Measurements from ENCODE around the gene TULP1. TPM values are rescaled to one million over a fixed set of nuclear protein-coding genes. Genes with fewer than 3 reads are reported as not detected.

Gene TULP1
- total and polyA plus RNA-seq, 5 experiments from 2014 or later, result not detected

- no peaks in the 10 kb centered on the region for H3K9me3 Mint-ChIP-seq
- no peak overlapping the region for H3K27ac Mint-ChIP-seq
- POLR2A ChIA-PET, result interaction anchor here (1.5 to 4.8 kb wide), 3 partner anchors 13 to 177 kb away, joined by 4 to 47 read pairs (median 12); partner anchors contain the start of genes DEF6 and FANCE
- peaks cover 16 to 27% (median 22%) of the 10 kb centered on the region in 4 donors for H3K4me1 Mint-ChIP-seq
- ATAC-seq (no peak), DNase-seq (no peak)
- H3K27me3 Mint-ChIP-seq, result no peaks in the 10 kb centered on the region
- no peak overlapping the region for H3K4me3 Mint-ChIP-seq
- peaks cover 0 to 58% (median 23%) of the 10 kb centered on the region in 3 donors for H3K36me3 Mint-ChIP-seq
Measured at GRCh38 chr6:35465646-35466045, 47.0 kb downstream of the TULP1 start.

GRCh38 chr6:35463292-35463691, 49.4 kb downstream of the TULP1 start:
- no peaks in the 10 kb centered on the region for H3K9me3 Mint-ChIP-seq
- DNase-seq, result no peak
- no peak overlapping the region for H3K27ac Mint-ChIP-seq
- no peak overlapping the region for H3K4me3 Mint-ChIP-seq
- no peaks in the 10 kb centered on the region for H3K27me3 Mint-ChIP-seq
- POLR2A ChIA-PET, result interaction anchor here (0.6 kb wide), 1 partner anchor 120 kb away, joined by 4 read pairs; no protein-coding TSS in a partner anchor
- peaks cover 0 to 56% (median 13%) of the 10 kb centered on the region in 3 donors for H3K36me3 Mint-ChIP-seq
- peaks cover 5 to 13% (median 7%) of the 10 kb centered on the region in 4 donors for H3K4me1 Mint-ChIP-seq
- no peak for ATAC-seq

GRCh38 chr6:35461270-35461669, 51.4 kb downstream of the TULP1 start:
- Mint-ChIP-seq H3K9me3 (no peaks in the 10 kb centered on the region), H3K36me3 (peaks cover 0 to 65% (median 14%) of the 10 kb centered on the region in 3 donors), H3K27ac (no peak overlapping the region), H3K4me1 (peaks cover 0 to 7% (median 1%) of the 10 kb centered on the region in 4 donors), H3K4me3 (peak overlapping the region in 1 of 10 donors; percentile 19), H3K27me3 (no peaks in the 10 kb centered on the region)
- POLR2A ChIA-PET, result interaction anchor here (0.7 to 0.8 kb wide), 2 partner anchors 10 to 12 kb away, joined by 3 to 4 read pairs; no protein-coding TSS in a partner anchor
- DNase-seq (no peak), ATAC-seq (no peak)

GRCh38 chr6:35457907-35458306, 54.8 kb downstream of the TULP1 start:
- no peak for DNase-seq
- H3K9me3 Mint-ChIP-seq, result no peaks in the 10 kb centered on the region
- ATAC-seq, result no peak
- peaks cover 0 to 57% (median 15%) of the 10 kb centered on the region in 3 donors for H3K36me3 Mint-ChIP-seq
- H3K4me1 Mint-ChIP-seq, result peaks cover 9 to 28% (median 21%) of the 10 kb centered on the region in 4 donors
- no peaks in the 10 kb centered on the region for H3K27me3 Mint-ChIP-seq
- no peak overlapping the region for H3K27ac Mint-ChIP-seq
- no peak overlapping the region for H3K4me3 Mint-ChIP-seq
- POLR2A ChIA-PET, result interaction anchor here (1.3 kb wide), 1 partner anchor 10 kb away, joined by 3 read pairs; the partner anchor contains the start of gene RPL10A

GRCh38 chr6:35454391-35455110, 58.1 kb downstream of the TULP1 start:
- Mint-ChIP-seq H3K36me3 (peaks cover 0 to 32% (median 9%) of the 10 kb centered on the region in 3 donors), H3K4me3 (peak overlapping the region in 9 of 10 donors; percentile 9 to 74 (median 43)), H3K9me3 (no peaks in the 10 kb centered on the region), H3K27me3 (no peaks in the 10 kb centered on the region), H3K27ac (peak overlapping the region in 2 of 10 donors; percentile 29 to 33), H3K4me1 (peaks cover 14 to 49% (median 40%) of the 10 kb centered on the region in 4 donors)
- no peak for ATAC-seq
- POLR2A ChIA-PET, result interaction anchor here (0.9 to 6.0 kb wide), 4 partner anchors 12 to 157 kb away, joined by 3 to 48 read pairs (median 4); partner anchors contain the start of genes DEF6 and RPL10A
- DNase-seq, result no peak

GRCh38 chr6:35453236-35453635, 59.5 kb downstream of the TULP1 start:
- Mint-ChIP-seq H3K4me3 (peak overlapping the region; percentile 65 to 85 (median 84)), H3K36me3 (peaks cover 0 to 21% (median 9%) of the 10 kb centered on the region in 3 donors), H3K4me1 (peaks cover 14 to 54% (median 42%) of the 10 kb centered on the region in 4 donors), H3K27ac (peak overlapping the region in 5 of 10 donors; percentile 26 to 83 (median 74)), H3K27me3 (no peaks in the 10 kb centered on the region), H3K9me3 (no peaks in the 10 kb centered on the region)
- DNase-seq, result no peak
- no peak for ATAC-seq
- POLR2A ChIA-PET, result interaction anchor here (0.7 to 6.7 kb wide), 8 partner anchors 13 to 167 kb away, joined by 3 to 51 read pairs (median 3); partner anchors contain the start of genes DEF6 and RPL10A

- ATAC-seq (peak; percentile 74 to 77), DNase-seq (peak; percentile 59 to 91 (median 77))
- Mint-ChIP-seq H3K4me1 (peaks cover 14 to 54% (median 40%) of the 10 kb centered on the region in 4 donors), H3K27ac (peak within 1 kb of the TSS; percentile 51 to 93 (median 82)), H3K4me3 (peak within 1 kb of the TSS; percentile 82 to 92 (median 86)), H3K9me3 (no peaks in the 10 kb centered on the region), H3K36me3 (peaks cover 0 to 17% (median 9%) of the 10 kb centered on the region in 3 donors), H3K27me3 (no peaks in the 10 kb centered on the region)
- POLR2A ChIA-PET, result interaction anchor here (0.7 to 6.7 kb wide), 14 partner anchors 9 to 167 kb away, joined by 3 to 67 read pairs (median 4); partner anchors contain the start of genes DEF6, PPARD and RPL10A
Measured at GRCh38 chr6:35452183-35453090, 60.3 kb downstream of the TULP1 start, which contains the start of gene FANCE. FANCE (plus strand) TSS chr6:35452338; CDS start chr6:35452546, 208 bp downstream.

- peak overlapping the region; percentile 81 to 92 (median 86) for H3K4me3 Mint-ChIP-seq
- H3K27ac Mint-ChIP-seq, result peak overlapping the region; percentile 51 to 93 (median 82)
- no peaks in the 10 kb centered on the region for H3K9me3 Mint-ChIP-seq
- no peaks in the 10 kb centered on the region for H3K27me3 Mint-ChIP-seq
- peaks cover 14 to 54% (median 40%) of the 10 kb centered on the region in 4 donors for H3K4me1 Mint-ChIP-seq
- POLR2A ChIA-PET, result interaction anchor here (0.6 to 6.7 kb wide), 14 partner anchors 8 to 154 kb away, joined by 3 to 67 read pairs (median 6); partner anchors contain the start of genes DEF6, PPARD and RPL10A
- H3K36me3 Mint-ChIP-seq, result peaks cover 0 to 12% (median 9%) of the 10 kb centered on the region in 3 donors
- no peak for DNase-seq
- no peak for ATAC-seq
Measured at GRCh38 chr6:35451354-35452182, 61.1 kb downstream of the TULP1 start.

GRCh38 chr6:35449287-35449881, 63.3 kb downstream of the TULP1 start:
- peak in 8 of 10 donors; percentile 18 to 79 (median 34) for DNase-seq
- Mint-ChIP-seq H3K4me3 (peak overlapping the region in 1 of 10 donors; percentile 56), H3K4me1 (peaks cover 12 to 50% (median 37%) of the 10 kb centered on the region in 4 donors), H3K36me3 (no peaks in the 10 kb centered on the region), H3K27me3 (no peaks in the 10 kb centered on the region), H3K9me3 (no peaks in the 10 kb centered on the region), H3K27ac (peak overlapping the region in 6 of 10 donors; percentile 16 to 73 (median 61))
- ATAC-seq, result peak; percentile 64 to 76
- POLR2A ChIA-PET, result interaction anchor here (0.6 to 6.7 kb wide), 14 partner anchors 12 to 507 kb away, joined by 3 to 67 read pairs (median 4); partner anchors contain the start of genes DEF6, PPARD and RPL10A

GRCh38 chr6:35448191-35448590, 64.5 kb downstream of the TULP1 start:
- Mint-ChIP-seq H3K27me3 (no peaks in the 10 kb centered on the region), H3K4me3 (no peak overlapping the region), H3K27ac (peak overlapping the region in 2 of 10 donors; percentile 27 to 34), H3K9me3 (no peaks in the 10 kb centered on the region), H3K36me3 (no peaks in the 10 kb centered on the region), H3K4me1 (peaks cover 9 to 40% (median 26%) of the 10 kb centered on the region in 4 donors)
- DNase-seq (no peak), ATAC-seq (no peak)
- POLR2A ChIA-PET, result interaction anchor here (0.7 to 6.7 kb wide), 8 partner anchors 20 to 156 kb away, joined by 4 to 67 read pairs (median 8); partner anchors contain the start of genes DEF6, PPARD and RPL10A
